ENCODE results near the gene ZNF292.
"Not testable (repeated sequence)": the region's sequence is repeated elsewhere in the genome, so short reads cannot be mapped to it uniquely, and the experiment has no call there.

Gene ZNF292

GRCh38 chr6:87283461-87283860, 128.1 kb downstream of the ZNF292 start:
- DNase-seq: no peak

- no peak for DNase-seq
Observed at GRCh38 chr6:87287251-87287650, 131.9 kb downstream of the ZNF292 start.

GRCh38 chr6:87289571-87289970, 134.2 kb downstream of the ZNF292 start:
- DNase-seq: no peak

- DNase-seq: no peak
Observed at GRCh38 chr6:87291883-87292282, 136.5 kb downstream of the ZNF292 start.

- no peak for DNase-seq
Observed at GRCh38 chr6:87293526-87293925, 138.2 kb downstream of the ZNF292 start.

- no peak for DNase-seq
Observed at GRCh38 chr6:87297119-87297518, 141.8 kb downstream of the ZNF292 start.

GRCh38 chr6:87301277-87301676, 145.9 kb downstream of the ZNF292 start:
- DNase-seq: not testable (repeated sequence)

- no peak for DNase-seq
Observed at GRCh38 chr6:87308970-87309369, 153.6 kb downstream of the ZNF292 start.

GRCh38 chr6:87312860-87313259, 157.5 kb downstream of the ZNF292 start:
- DNase-seq: no peak

Measured in NCI-H510A (cell line).